HG03571 (cell line): Measurements from ENCODE around the gene INIP.

ENCODE experiments used
- ATAC-seq: cut with Tn5 transposase; IDR thresholded peaks from one replicate; pipeline ENCODE4 v1.9.1; 2021; ENCODE audit not compliant: unreplicated experiment

Gene INIP, protein sequence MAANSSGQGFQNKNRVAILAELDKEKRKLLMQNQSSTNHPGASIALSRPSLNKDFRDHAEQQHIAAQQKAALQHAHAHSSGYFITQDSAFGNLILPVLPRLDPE

DNA sequence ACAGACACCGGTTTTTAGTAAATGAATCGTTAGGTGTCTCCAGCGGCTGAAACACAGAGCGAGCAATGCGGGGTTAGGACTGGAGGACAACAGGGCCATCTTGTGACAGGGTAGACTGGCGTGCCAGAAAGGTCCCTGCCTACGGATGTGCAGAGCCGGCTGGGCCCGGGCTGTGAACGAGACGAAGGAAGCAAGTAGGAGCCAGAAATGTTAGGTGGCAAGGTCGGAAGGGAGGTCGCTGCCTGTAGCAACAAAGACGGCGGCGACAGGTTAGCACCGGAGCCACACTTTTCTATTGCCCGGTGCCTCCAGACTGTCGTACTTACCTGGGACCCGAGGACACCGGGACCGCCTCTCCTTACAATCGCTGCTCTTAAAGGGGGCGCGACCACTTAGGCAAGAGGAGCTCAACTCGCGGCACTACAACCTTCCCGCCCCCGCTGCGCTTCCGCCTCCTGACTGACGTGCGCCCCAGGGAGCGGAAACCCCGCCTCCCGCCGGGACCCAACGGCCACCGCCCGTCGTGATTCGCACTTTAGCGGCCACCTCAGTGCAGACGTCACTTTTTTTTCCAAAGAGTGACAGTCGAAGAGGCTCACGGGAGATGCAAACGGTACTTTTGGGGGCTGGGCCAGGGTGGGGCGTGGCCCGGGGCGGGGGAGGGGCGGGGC is at the start of gene INIP:
Gene INIP (minus strand): TSS at position 457 of the 671 bp plus-strand sequence. CDS start 1,632 bp downstream, outside the sequence.
- ATAC-seq: peak; percentile 91

DNA sequence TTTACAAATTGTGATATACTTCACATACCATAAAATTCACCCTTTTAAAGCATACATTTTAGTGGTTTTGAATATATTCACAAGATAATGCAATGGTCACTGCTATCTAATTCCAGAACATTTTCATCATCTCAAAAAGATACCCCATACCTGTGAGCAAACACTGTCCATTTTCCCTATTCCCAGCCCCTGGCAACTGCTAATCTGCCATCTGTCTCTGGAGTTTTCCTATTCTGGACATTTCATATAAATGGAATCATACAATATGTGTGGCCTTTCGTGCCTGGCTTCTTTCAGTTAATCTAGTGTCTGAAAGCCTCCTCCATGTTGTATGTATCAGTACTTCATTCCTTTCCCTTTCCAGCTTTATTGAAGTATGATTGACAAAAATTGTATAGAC is 47.4 kb upstream of the INIP start:
- no peak for ATAC-seq

DNA sequence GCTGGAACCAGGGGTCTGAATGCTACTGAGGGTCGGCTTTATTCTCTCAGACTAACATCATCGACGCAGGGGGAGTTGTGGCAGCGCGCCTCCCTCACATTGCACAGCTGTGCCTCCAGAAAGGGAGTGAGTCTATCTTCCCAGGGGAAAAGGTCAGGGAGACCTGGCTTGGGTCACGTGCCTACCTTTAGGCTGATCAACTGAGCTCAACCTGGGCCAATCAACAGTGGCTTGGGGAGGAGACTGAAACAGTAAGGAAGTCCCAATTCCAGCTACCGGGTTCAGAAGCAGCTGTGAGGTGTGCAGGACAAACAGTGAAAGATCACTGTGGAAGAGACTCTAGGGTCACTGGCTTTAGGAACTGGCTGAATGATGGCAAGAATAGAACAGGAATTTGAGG is 46.9 kb upstream of the INIP start:
- no peak for ATAC-seq

DNA sequence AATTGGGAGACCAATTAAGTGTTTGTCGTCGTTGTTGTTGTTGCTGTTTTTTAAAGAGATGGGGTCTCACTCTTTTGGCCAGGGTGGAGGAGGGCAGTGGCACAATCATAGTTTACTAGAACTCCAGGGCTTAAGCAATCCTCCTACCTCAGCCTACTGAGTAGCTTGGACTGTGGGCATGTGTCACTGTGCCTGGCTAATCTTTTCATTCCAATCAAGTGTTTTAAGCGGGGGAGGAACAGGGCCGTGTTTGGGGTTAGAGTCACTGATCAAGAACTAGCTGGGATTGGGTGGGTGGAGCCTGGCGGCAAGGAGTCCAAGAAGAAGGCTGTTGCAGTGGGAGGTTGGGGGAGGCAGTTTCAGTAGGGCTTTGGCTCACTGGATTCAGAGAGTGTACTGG is 46.4 kb upstream of the INIP start:
- no peak for ATAC-seq

DNA sequence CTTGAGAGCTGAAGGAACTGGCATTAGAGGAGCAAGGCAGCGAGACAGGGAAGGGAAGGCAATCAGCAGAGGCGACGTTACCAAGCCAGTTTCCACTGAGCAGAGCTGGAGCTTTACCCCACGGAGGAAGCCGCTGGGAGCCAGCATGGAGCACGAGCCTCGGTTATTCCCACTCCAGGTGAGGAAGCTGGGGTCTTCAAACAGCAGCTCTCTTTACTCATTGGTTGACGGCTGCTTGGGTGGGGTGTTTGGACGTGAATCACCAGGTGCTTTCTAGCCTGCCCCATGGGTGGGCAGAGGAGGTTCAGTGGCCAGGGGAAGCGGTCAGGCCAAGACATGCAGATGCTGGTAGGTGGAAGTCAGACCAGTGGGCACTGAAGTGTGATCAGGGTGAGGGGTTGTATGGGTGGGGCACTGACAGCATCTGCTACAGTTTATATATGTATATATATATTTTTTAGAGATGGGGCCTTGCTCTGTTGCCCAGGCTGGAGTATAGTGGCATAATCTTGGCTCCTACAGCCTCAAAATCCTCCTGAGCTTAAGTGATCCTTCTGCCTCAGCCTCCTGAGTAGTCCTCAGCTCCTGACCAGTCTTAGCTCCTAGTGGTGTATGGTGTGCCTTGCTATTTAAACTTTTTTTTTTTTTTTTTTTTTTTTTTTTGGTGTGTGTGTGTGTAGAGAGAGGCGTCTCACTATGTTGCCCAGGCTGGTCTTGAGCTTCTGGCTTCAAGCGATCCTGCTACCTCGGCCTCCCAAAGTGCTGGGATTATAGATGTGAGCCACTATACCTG is 45.0 kb upstream of the INIP start:
- ATAC-seq: no peak

DNA sequence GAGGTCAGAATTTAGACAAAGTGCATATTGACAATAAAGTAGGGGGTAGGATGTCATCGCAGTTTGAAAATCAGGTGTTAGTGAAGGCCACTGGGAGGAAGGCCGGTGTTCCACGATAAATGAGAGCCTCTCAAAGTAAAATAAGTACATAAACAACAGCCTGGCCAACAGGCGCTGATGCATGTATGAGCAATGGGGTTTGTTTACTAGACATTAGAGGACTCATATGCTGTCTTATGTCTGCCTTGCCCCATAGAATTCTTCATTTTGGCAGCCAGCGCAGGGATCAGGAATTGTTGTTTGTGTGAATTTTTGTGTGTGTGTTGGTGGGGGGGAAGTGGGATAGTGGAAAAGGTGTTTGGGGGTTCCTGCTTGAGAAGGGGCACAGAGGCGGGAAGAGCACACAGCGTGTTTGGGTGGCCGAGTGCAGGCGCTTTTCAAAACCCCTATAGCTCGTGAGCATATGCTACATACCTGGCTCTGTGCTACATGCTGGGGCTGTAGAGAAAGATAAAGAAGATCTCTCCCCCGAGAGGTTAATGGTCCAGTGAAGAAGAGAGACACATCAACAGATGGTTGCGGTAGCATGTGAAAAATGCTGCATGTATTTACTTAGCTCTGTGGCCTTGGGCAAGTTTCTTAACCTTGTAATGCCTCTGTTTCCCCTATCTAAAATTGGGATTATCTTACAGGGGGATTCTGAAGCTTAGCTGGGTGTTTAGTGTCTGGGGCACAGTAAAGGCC is 44.2 kb upstream of the INIP start:
- ATAC-seq: no peak

DNA sequence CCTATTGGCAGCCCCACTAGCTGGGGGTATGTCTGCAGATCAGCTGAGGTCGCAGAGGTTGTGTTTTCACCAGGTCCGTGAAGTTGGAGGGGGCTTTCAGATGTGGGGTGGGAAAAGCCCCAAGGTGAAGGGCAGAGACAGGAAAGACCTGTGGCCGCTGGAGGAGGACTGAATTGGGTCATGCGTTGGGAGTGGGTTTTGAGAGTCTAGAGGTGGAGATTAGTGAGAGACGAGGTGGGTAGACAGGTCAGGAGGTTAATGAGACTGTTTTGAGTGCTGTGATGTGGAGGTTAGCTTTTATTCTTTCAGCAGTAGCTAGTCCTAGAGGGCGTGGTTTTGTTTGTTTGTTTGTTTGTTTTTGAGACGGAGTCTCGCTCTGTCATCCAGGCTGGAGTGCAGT is 42.9 kb upstream of the INIP start:
- ATAC-seq: no peak

DNA sequence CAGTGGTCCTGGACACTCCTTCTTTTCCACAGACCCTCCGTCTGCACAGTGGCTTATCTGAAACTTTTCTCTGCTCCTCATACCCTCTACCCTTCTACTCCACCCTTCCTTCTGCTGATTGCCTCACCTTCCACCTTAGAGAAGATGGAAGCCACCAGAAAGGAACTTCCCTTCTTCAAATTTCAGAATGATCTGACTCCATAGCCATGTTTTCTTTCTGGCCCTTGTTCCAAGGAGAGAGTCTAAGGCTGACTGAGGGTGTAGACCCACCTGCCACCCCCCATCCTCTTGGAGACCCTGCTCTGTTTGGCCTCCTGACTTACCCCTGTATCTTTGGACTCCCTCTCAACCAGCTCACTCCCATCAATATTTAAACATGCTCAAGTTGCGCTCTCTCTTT is 40.0 kb upstream of the INIP start:
- no peak for ATAC-seq

DNA sequence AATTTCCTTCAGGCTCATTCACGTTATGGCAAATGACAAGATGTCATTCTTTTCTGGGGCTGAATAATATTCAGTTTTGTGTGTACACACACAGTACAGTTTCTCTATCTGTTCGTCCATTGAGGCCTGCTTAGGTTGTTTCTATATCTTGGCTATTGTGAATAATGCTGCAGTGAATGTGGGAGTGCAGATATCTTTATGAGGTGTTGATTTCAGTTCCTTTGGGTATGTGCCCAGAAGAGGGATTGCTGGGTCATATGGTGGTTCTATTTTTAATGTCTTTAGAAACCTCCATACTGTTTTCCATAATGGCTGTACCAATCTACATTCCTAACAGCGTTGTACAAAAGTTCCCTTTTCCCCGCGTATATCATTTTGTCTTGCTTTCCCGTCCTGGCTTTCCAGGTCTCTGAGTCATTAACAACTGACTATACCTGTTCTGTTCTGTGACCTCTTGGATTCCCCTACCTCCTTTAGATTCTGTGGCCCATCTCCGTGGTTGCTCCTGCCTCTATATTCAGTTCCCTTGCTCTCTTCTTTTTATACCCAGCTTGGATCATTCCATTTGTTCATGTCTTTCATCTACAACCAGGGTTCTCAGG is 39.5 kb upstream of the INIP start:
- no peak for ATAC-seq

DNA sequence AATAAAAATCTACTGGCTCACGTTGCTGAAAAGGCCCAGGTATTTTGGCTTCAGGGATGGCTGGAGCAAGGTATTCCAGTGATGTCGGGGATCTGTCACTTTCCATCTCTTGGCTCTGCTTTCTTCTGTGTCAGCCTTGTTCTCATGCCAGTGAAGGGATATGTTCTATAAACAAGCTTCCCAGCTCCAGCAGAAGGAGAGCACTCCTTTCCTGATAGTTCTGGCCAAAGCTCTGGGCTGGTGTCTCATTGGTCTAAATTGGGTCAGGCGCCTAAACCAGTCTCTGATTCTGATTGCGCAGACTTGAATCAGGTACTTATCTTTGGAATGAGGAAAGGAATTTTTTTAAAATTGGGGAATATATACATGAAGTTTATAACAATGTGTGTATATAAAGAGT is 37.8 kb upstream of the INIP start:
- no peak for ATAC-seq

DNA sequence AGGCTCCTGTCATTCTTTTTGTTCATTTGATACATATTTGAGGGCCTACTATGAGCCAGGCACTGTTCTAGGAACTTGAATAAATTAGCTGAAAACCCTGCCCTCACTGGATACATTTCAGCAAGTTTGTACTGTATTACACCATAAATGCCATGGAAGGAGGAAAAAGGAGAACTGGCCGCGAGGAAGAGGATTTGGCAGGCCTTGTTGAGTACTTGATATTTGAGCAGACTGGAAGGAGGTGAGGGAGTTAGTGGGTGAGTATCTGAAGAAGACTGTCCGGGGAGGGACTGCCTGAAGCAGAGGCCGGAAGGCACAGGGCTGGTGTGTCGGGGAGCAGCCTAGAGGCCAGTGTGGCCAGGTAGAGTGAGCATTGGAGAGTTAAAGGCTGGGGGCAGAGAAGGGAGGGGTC is 37.1 kb upstream of the INIP start:
- no peak for ATAC-seq

DNA sequence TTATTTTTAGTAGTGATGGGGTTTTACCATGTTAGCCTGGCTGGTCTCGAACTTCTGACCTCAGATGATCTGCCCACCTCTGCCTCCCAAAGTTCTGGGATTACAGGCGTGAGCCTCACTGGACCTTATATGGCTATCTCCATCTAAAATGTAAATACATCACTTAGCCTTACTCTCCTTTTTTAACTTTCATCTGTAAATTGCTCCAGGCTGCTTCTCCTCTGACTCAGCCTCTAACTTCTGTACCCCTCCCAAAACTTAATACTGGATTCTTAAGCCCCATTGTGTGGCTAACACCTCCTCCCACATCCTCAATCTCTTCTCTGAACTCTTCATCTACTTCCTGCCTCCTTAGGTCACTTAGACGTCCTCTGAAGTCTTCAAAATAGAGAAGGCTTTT is 36.7 kb upstream of the INIP start:
- no peak for ATAC-seq

DNA sequence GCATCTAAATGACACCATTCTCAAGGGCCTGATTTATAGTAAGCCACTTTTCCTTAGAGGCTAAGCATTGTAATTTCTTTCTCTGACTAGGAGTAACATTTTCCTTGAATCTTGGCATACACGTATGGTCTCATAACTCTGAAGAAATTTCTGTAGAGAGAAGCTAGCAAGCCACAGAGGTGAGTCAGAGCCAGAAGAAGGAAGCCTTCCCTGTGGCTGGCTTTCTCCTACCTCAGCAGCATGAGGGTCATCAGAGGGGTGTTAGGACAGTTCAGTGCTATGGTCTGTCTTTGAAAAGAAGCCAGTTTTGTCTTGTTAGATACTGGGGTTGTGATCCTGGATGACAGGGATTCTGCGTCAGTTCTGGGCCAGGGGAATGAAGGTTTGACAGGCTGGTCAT is 35.8 kb upstream of the INIP start:
- ATAC-seq: no peak

DNA sequence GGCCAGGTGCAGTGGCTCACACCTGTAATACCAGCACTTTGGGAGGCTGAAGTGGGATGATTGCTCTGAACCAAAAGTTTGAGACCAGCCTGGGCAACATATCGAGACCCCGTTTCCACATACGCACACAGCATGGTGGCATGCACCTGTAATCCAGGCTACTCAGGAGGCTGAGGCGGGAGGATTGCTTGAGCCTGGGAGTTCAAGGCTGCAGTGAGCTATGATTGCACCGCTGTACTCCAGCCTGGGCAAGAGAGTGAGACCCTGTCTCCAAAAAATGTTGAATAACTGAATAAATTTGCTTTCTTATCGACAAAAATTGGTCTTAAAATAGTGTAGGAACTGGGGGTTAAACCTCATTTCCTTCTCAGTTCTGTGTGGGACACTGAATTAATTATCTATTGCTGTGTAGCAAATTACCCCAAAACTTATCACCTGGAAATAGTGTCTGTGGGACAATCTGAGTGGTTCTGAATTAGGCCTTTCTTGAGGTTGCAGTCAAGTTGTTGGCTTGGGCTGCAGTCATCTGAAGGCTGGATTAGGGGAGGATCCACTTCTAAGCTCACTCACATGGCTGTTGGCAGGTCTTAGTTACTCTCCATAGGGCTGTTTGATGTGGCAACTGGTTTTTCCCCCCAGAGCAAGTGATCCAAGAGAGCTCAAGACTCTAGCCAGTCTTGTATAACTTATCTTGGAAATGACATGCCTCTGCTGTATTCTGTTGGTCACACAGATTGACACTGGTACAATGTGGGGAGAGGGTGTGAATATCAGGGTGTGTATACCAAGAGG is 34.6 kb upstream of the INIP start:
- ATAC-seq: no peak

DNA sequence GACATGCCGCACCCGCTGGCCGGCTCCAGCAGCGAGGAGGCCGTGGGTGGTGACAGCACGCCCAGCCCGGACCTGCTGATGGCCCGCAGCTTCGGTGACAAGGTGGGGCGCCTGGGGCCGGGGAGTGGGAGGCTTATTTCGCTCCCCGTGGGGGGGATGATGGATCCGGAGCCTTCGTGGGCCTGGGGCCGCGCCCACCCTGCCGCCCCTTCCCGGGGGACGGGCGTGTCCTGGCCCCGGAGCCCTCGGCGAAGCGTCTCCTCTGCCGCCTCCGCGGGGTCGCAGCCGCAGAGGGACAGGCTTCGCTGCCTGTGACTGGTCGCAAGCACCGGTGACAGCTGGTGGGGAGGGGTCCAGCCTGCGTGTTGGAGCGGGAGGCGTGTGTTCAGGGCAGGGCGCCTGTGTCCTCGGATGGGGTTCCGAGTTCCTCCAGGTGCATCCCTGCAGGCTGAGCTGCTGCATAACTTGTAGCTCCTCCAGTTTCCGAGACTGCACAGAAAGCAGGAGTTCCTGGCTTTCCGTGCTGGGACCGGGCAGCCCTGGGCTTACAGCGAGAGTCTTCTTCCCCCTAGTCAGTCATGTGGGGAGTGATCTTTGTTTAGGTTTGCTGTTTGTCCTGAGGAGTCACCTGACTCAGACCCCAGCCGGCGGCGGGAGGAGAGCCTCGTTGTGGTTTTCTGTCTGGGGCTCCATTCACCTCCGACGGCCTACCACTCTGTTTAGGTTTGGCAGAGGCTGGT is 33.3 kb upstream of the INIP start:
- ATAC-seq: peak; percentile 25

DNA sequence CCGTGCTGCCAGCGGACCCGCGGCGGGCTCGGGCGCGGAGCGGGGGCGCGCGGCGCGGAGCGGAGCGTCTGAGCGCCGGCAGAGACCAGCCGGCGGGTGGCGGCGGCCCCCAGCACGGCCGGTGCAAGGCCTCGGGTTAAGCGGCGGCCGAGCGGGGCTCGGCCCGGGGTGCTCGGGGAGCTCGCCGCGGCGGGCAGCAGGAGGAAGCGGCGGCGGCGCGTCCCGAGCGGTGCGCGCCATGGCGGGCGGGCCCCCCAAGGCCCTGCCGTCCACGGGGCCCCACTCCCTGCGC is 32.8 kb upstream of the INIP start:
- ATAC-seq: no peak

DNA sequence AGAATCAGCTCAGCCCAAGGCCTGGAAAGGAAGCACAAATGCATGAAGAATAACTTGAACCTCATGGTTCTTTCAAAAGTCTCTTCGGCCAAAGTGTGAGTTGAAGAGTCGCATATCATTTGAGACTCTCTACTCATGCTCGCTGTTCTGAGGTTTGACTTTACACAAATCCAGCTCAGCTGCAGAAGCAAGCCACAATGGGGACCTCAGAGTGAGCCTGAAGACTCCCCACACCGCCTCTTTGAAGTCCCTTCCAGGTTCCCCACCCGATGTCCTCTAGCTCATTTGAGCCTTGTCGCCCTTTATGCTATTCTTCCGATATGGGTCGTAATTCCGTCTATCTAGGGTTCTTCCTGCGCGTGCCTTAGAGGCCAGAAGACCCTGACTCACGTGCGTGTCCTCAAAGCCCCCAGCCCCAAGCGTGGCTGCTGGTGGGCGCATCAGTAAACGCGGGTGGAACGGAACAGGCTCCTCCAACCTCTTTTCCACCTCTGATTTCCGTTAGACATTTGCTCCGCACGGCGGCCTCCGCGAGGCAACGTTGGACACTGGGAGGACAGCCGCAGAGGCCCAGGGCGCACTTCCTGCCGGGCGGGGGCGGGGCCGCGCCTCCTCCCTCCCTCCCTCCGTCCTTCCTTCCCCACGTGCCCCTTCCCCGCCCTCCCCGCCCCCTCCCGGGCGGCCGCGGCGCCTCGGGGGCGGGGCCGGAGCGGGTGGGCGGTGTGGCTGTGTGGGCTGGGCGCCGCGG is 32.3 kb upstream of the INIP start, which contains the start of gene SNX30:
Gene SNX30 (plus strand): TSS at position 745 of the 748 bp plus-strand sequence. CDS start 242 bp downstream, outside the sequence.
- peak; percentile 78 for ATAC-seq

DNA sequence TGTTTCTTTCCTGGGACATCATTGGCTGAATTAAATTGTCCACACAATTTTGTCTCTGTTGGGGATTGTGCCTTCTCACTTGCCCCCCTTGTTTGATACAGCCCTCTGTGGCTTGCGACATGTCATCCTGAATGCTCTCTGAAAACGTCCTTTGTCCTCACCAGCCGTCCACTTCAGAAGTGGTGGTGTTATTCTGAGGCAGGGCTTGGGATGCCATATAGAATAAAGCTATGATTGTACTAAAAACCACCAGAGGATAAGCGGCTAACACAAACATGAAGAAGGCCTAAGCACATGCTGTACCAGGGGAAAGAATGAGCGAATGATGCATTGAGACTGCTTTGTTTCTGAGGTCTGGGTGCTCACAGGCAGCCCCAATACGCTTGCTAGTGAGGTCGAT is 29.2 kb upstream of the INIP start:
- ATAC-seq: no peak

DNA sequence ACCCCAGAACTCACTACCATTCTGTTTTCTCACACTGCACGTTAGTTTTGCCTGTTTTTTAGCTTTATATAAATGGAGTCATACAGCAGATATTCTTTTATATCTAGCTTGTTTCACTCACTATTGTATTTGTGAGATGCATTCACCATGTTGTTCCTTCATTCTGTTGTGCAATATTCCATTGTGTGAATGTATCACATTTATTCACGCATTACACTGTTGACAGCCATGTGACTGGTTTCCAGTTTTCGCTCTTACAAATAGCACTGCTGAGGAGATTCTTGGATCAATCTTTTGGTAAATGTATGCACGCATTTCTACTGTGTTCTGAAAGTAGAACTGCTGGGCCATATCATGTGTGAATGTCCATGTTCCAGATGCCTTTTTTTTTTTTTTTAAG is 26.3 kb upstream of the INIP start:
- ATAC-seq: no peak
